Endothelial cell of umbilical vein (primary cell): ENCODE measurements around the gene FAM120B. TPM values are rescaled to one million over a fixed set of nuclear protein-coding genes. Genes with fewer than 3 reads are reported as not detected.
A peak's percentile ranks its signal among the peaks of the same experiment; 100 is the strongest.

Experiments used
- BruUV-seq: library from RNA; stranded (reverse); fragments of 400-500 nt; replicated peaks from 2 replicates; lab custom pipeline; 2021; lab: Mats Ljungman, UMichigan
- CTCF ChIA-PET: fragments of 300-600, 350-600 bp; sonication (Branson Sonifier 250); formaldehyde crosslinking; loops from one replicate; lab custom pipeline; 2021; ENCODE audit warnings: antibody characterized with exemption, inconsistent platforms; lab: Charles Lee
- POLR2A ChIA-PET: fragments of 300-600, 350-600 bp; sonication (Branson Sonifier 250); formaldehyde crosslinking; loops from one replicate; lab custom pipeline; 2021; ENCODE audit warnings: antibody characterized with exemption, inconsistent platforms; lab: Charles Lee
- DNase-seq: peaks from one replicate; pipeline ENCODE4 v3.0.0-alpha.2; 2011; ENCODE audit warnings: low read depth, low spot score
- FAIRE-seq: peaks from 2 replicates; lab custom pipeline; 2011; peaks lifted over from hg19 to GRCh38; lab: Jason Lieb, UNC
- H2AFZ ChIP-seq: 2 replicates; pipeline ENCODE4 v1.6.0; 2012; ENCODE audit warnings: low read depth, low read length, control low read depth, inconsistent platforms
- H3K27ac ChIP-seq: 2 replicates; pipeline ENCODE4 v1.5.1; 2011; ENCODE audit warnings: low read depth, mild to moderate bottlenecking, control low read depth, low read length, moderate library complexity; ENCODE audit not compliant: insufficient read depth
- H3K27me3 ChIP-seq, 2 experiments: 2 replicates each; pipeline versions ENCODE4 v1.6.0 to v1.6.1; 2011; ENCODE audit warnings: low read length in 2 of 2, mixed read lengths in 1 of 2; ENCODE audit not compliant: control insufficient read depth in 2 of 2, insufficient read depth in 2 of 2
- H3K36me3 ChIP-seq, 2 experiments: 2 replicates in 1 of 2; 3 replicates in 1 of 2; pipeline ENCODE4 v1.5.1; 2011; ENCODE audit warnings: low read length in 2 of 2, mild to moderate bottlenecking in 1 of 2, moderate library complexity in 1 of 2; ENCODE audit not compliant: control insufficient read depth in 2 of 2, insufficient read depth in 2 of 2; ENCODE audit errors: extremely low read depth in 1 of 2
- H3K4me1 ChIP-seq: 3 replicates; pipeline ENCODE4 v1.5.1; 2011; ENCODE audit warnings: mild to moderate bottlenecking, low read length; ENCODE audit not compliant: control insufficient read depth, insufficient read depth; ENCODE audit errors: extremely low read depth
- H3K4me2 ChIP-seq: 2 replicates; pipeline ENCODE4 v1.6.1; 2011; ENCODE audit warnings: low read length, control low read depth, mixed read lengths; ENCODE audit not compliant: insufficient read depth
- H3K4me3 ChIP-seq, 3 experiments: fragments of 200-600 bp in 1 of 3; sonication (generic), shearing (Covaris generic) in 1 of 3; replicated peaks in 1 of 3; 2 replicates each; pipeline ENCODE4 v1.5.1; 2011 to 2016; ENCODE audit warnings: control low read depth in 3 of 3, low read length in 3 of 3, mild to moderate bottlenecking in 2 of 3, inconsistent platforms in 1 of 3, low read depth in 1 of 3, moderate library complexity in 1 of 3; ENCODE audit not compliant: insufficient read depth in 1 of 3
- H3K79me2 ChIP-seq: 2 replicates; pipeline ENCODE4 v1.6.0; 2012; ENCODE audit warnings: low read length, inconsistent platforms; ENCODE audit not compliant: control insufficient read depth, insufficient read depth
- H3K9ac ChIP-seq: replicated peaks from 2 replicates; pipeline ENCODE3; 2011; ENCODE audit warnings: low read length, control low read depth; ENCODE audit not compliant: insufficient read depth; ENCODE audit errors: extremely low read depth
- H3K9me1 ChIP-seq: replicated peaks from 3 replicates; pipeline ENCODE4 v1.6.0; 2011; ENCODE audit warnings: mild to moderate bottlenecking, low read length; ENCODE audit not compliant: control insufficient read depth, insufficient read depth; ENCODE audit errors: extremely low read depth
- H3K9me3 ChIP-seq: replicated peaks from 2 replicates; pipeline ENCODE4 v1.5.1; 2012; ENCODE audit warnings: low read length, inconsistent platforms; ENCODE audit not compliant: control insufficient read depth, insufficient read depth
- H4K20me1 ChIP-seq: replicated peaks from 2 replicates; pipeline ENCODE3; 2011; ENCODE audit warnings: mild to moderate bottlenecking, low read length; ENCODE audit not compliant: control insufficient read depth, insufficient read depth; ENCODE audit errors: extremely low read depth
- CTCF ChIP-seq, 2 donors: IDR thresholded peaks; 1 replicate in 1 of 2; 2 replicates in 1 of 2; pipeline ENCODE4 v1.5.1; 2011; ENCODE audit warnings: low read length in 2 of 2, mild to moderate bottlenecking in 2 of 2, moderate library complexity in 2 of 2, control low read depth in 1 of 2, inconsistent platforms in 1 of 2, low read depth in 1 of 2; ENCODE audit not compliant: insufficient read depth in 1 of 2; ENCODE audit errors: extremely low read depth in 1 of 2
- JUN ChIP-seq: IDR thresholded peaks from 2 replicates; pipeline ENCODE4 v1.6.1; 2011; ENCODE audit warnings: borderline replicate concordance, low read depth; ENCODE audit not compliant: insufficient read length, insufficient read depth
- MAX ChIP-seq: IDR thresholded peaks from 2 replicates; pipeline ENCODE4 v1.6.1; 2011; ENCODE audit not compliant: insufficient read depth, insufficient read length
- MYC ChIP-seq: IDR thresholded peaks from one replicate; pipeline ENCODE4 v1.6.1; 2011; ENCODE audit warnings: mild to moderate bottlenecking, low read depth, low read length
- POLR2A ChIP-seq: IDR thresholded peaks from 2 replicates; pipeline ENCODE4 v1.6.1; 2012; ENCODE audit warnings: low read depth, mild to moderate bottlenecking, control low read depth, low read length
- POLR2AphosphoS5 ChIP-seq: IDR thresholded peaks from 2 replicates; pipeline ENCODE4 v1.6.1; 2012; ENCODE audit warnings: low read depth, mild to moderate bottlenecking, control low read depth, low read length, moderate library complexity; ENCODE audit not compliant: insufficient read depth
- dilution Hi-C: fragments of 300-500 bp; cut with MboI; formaldehyde crosslinking; loops from one replicate; pipeline ENCODE4 v1.15.0; 2019; ENCODE audit warnings: low sequenced_read_pairs; ENCODE audit not compliant: extremely low pct_ligation_motif_present
- intact Hi-C: fragments of 100-400 bp; cut with micrococcal nuclease; formaldehyde crosslinking; loops from one replicate; pipeline ENCODE4 v1.10.0; 2022
- polyA plus RNA-seq, 4 experiments: library from polyadenylated mRNA; depleted of rRNA in 3 of 4; stranded (reverse) in 3 of 4; unstranded in 1 of 4; fragments of >200 nt; gene quantifications; 2 replicates each; pipeline versions ENCODE4 v1.2.1 to v1.2.3, GENCODE V29; 2011 to 2012; ENCODE audit warnings: missing spikeins in 1 of 4
- total RNA-seq: library from RNA; stranded (reverse); gene quantifications from 2 replicates; pipeline ENCODE4 v1.2.3, GENCODE V29; 2021

The FAM120B gene
- total and polyA plus RNA-seq, 2 donors (not counting 3 experiments of a cell fraction or from before 2014, with no cell fraction given): 10.8 to 28.2 TPM

GRCh38 chr6:170429450-170429849, 122.9 kb downstream of the FAM120B start:
- Histone ChIP-seq H3K9me1 (no peaks in the 10 kb centered on the region), H3K27ac (no peak overlapping the region), H3K79me2 (no peaks in the 10 kb centered on the region), H2AFZ (peak overlapping the region; percentile 80), H3K4me2 (no peak overlapping the region), H3K27me3 (peaks cover 1 to 6% of the 10 kb centered on the region in 2 experiments), H3K36me3 (no peaks in the 10 kb centered on the region), H3K9me3 (no peaks in the 10 kb centered on the region), H3K4me3 (no peak overlapping the region), H3K9ac (no peak overlapping the region), H4K20me1 (no peaks in the 10 kb centered on the region), H3K4me1 (no peaks in the 10 kb centered on the region)
- dilution Hi-C loops: no loop called here
- ChIA-PET POLR2A (interaction anchor here (0.8 kb wide), 1 partner anchor 9 kb away, joined by 4 read pairs; no protein-coding TSS in a partner anchor), CTCF (interaction anchor here (1.1 to 2.6 kb wide), 5 partner anchors 9 to 639 kb away, joined by 3 to 8 read pairs (median 4); no protein-coding TSS in a partner anchor)
- peak; percentile 8 to 38 for TF ChIP-seq CTCF (IDR thresholded peaks at IDR 0.05; ENCODE audit: extremely low read depth in 1 of 2, insufficient read depth in 1 of 2, low read depth in 1 of 2, low read length in 2 of 2)
- no peak for TF ChIP-seq MYC
- no peak for TF ChIP-seq POLR2A
- TF ChIP-seq POLR2AphosphoS5: no peak
- no peak for TF ChIP-seq JUN
- TF ChIP-seq MAX: peak; percentile 58
- peak; percentile 49 for DNase-seq
- FAIRE-seq: peak; percentile 83
- intact Hi-C loops: no loop called here
- BruUV-seq: no TSS peak
